ENCODE data around the gene GPR87. TPM values are rescaled to one million over a fixed set of nuclear protein-coding genes. Genes with fewer than 3 reads are reported as not detected.

Gene GPR87, protein sequence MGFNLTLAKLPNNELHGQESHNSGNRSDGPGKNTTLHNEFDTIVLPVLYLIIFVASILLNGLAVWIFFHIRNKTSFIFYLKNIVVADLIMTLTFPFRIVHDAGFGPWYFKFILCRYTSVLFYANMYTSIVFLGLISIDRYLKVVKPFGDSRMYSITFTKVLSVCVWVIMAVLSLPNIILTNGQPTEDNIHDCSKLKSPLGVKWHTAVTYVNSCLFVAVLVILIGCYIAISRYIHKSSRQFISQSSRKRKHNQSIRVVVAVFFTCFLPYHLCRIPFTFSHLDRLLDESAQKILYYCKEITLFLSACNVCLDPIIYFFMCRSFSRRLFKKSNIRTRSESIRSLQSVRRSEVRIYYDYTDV
- not detected for total RNA-seq
- total RNA-seq (2013), result not detected

DNA sequence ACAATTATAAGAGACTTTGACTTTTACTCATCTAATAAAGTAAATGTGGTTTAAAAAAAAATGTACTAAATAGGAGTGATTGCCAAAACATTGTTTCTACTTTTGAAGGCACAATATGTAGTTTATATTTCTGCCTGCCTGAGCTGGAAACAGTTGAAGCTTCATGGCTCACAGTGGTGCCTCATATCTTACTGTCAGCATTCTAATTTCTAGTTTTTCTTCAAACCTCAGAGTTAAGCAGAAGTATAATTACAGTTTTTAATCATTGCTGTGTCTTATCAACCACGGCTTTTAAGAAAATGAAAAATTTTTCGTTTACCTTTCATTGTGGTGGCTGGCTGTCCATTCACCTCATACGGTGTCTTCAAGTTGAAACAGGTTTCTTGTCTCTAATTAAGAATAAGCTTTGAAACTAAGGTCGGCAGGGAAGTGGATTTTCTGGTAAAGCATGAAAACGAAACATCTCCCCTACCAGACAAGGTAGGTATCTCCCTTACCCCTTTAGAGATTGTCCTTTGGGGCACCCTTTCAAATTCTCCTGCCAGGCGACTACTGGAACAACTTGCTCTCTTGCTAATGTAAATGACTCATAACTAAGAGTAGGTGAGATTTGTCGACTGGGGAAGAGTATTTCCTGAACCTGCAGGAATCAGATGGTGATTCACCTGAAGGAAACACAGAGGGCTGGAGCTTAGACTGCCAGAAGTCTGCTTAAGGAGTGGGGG lies at the start of gene GPR87:
GPR87 (minus strand) TSS at position 554 of the 725 bp plus-strand sequence. CDS start 16,720 bp downstream, outside the sequence.
- ATAC-seq (no peak), DNase-seq (no peak)
- 74% methylated on average over 6 of the region's 7 CpGs for WGBS (ENCODE audit: insufficient coverage)
- Histone ChIP-seq H3K4me3 (ENCODE audit: low read length) (no peak within 1 kb of the TSS), H3K36me3 (ENCODE audit: control insufficient read depth, insufficient read depth, low read length) (no peaks in the 10 kb centered on the region), H3K4me1 (ENCODE audit: control insufficient read depth, insufficient read depth, low read length) (no peaks in the 10 kb centered on the region), H3K27ac (ENCODE audit: low read length) (no peak within 1 kb of the TSS), H3K27me3 (ENCODE audit: control insufficient read depth, insufficient read depth, low read length) (no peaks in the 10 kb centered on the region), H3K9me3 (ENCODE audit: control insufficient read depth, insufficient read depth, low read length) (no peaks in the 10 kb centered on the region)
- TF ChIP-seq, protein P1, sequence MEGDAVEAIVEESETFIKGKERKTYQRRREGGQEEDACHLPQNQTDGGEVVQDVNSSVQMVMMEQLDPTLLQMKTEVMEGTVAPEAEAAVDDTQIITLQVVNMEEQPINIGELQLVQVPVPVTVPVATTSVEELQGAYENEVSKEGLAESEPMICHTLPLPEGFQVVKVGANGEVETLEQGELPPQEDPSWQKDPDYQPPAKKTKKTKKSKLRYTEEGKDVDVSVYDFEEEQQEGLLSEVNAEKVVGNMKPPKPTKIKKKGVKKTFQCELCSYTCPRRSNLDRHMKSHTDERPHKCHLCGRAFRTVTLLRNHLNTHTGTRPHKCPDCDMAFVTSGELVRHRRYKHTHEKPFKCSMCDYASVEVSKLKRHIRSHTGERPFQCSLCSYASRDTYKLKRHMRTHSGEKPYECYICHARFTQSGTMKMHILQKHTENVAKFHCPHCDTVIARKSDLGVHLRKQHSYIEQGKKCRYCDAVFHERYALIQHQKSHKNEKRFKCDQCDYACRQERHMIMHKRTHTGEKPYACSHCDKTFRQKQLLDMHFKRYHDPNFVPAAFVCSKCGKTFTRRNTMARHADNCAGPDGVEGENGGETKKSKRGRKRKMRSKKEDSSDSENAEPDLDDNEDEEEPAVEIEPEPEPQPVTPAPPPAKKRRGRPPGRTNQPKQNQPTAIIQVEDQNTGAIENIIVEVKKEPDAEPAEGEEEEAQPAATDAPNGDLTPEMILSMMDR (IDR thresholded peaks at IDR 0.05), result no peak
- Mint-ChIP-seq H3K4me3 (no peak within 1 kb of the TSS), H3K9me3 (no peaks in the 10 kb centered on the region), H3K27ac (no peak within 1 kb of the TSS), H3K27me3 (ENCODE audit: low read depth in 2 of 2) (peaks cover 0 to 3% of the 10 kb centered on the region in 2 donors), H3K4me1 (no peaks in the 10 kb centered on the region), H3K36me3 (no peaks in the 10 kb centered on the region)
- intact Hi-C loops (cut with micrococcal nuclease), result no loop called here

DNA sequence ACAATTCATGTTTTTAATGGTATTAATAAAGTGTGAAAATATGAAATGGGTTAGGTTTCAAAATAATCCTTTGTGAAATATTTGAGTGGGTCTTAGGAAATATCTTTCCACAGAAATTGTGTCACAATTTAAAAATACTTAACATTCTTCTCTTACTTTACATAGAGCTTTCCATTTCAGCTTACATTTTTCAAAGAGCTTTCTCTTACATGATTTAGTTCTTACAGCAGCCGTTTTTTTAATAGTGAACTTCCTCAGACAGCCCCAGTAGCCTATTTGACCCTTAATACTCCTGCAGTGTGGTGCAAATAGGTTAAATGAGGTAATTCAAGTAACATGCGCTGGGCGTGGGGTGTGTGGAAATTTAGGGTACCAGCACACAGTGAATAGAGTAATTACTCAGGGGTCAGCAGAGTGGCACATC lies 46.1 kb upstream of the GPR87 start:
- Mint-ChIP-seq H3K36me3 (no peaks in the 10 kb centered on the region), H3K27ac (no peak overlapping the region)
- TF ChIP-seq, protein P1 (IDR thresholded peaks at IDR 0.05), result no peak

DNA sequence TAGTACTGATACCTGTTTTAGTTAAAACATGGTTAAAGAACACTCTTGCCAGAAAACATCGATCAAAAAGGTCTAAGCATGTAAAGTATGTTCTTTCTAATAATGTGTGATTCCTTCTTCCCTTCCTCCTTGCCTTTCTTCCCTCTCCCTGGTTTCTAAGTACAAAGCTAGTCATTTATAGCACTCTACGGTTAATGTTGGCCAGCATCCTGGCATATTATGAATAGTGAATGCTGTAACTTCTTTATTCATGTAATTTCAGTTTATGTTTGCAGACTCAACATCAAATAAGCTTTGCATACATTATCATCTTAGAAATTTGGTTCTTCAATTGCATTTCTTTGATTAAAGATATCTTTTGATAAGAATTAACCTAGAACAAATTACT lies 40.8 kb upstream of the GPR87 start:
- TF ChIP-seq, protein P1 (IDR thresholded peaks at IDR 0.05), result no peak
- Histone ChIP-seq H3K36me3 (ENCODE audit: control insufficient read depth, insufficient read depth, low read length) (no peaks in the 10 kb centered on the region), H3K4me1 (ENCODE audit: control insufficient read depth, insufficient read depth, low read length) (no peaks in the 10 kb centered on the region), H3K9me3 (ENCODE audit: control insufficient read depth, insufficient read depth, low read length) (no peaks in the 10 kb centered on the region), H3K4me3 (ENCODE audit: low read length) (no peak overlapping the region), H3K27ac (ENCODE audit: low read length) (no peak overlapping the region), H3K27me3 (ENCODE audit: control insufficient read depth, insufficient read depth, low read length) (no peaks in the 10 kb centered on the region)
- Mint-ChIP-seq H3K36me3 (no peaks in the 10 kb centered on the region), H3K4me1 (no peaks in the 10 kb centered on the region), H3K27me3 (ENCODE audit: low read depth in 2 of 2) (no peaks in the 10 kb centered on the region), H3K4me3 (no peak overlapping the region), H3K9me3 (no peaks in the 10 kb centered on the region), H3K27ac (no peak overlapping the region)
- DNase-seq (no peak), ATAC-seq (no peak)
- WGBS (ENCODE audit: insufficient coverage), result no CpG with 5 or more reads among the region's 2 CpGs
- intact Hi-C loops (cut with micrococcal nuclease), result no loop called here

More for the DNA sequence above, 46.1 kb upstream of the GPR87 start:
- no peak overlapping the region for H3K4me3 Mint-ChIP-seq
- H3K36me3 ChIP-seq (ENCODE audit: control insufficient read depth, insufficient read depth, low read length), result no peaks in the 10 kb centered on the region
- intact Hi-C loops (cut with micrococcal nuclease), result no loop called here
- H3K4me3 ChIP-seq (ENCODE audit: low read length), result no peak overlapping the region
- ATAC-seq (no peak), DNase-seq (no peak)
- peaks cover 0 to 4% of the 10 kb centered on the region in 2 donors for H3K4me1 Mint-ChIP-seq
- H3K27ac ChIP-seq (ENCODE audit: low read length), result no peak overlapping the region
- 84% methylated on average over 3 of the region's 3 CpGs for WGBS (ENCODE audit: insufficient coverage)
- no peaks in the 10 kb centered on the region for H3K27me3 Mint-ChIP-seq (ENCODE audit: low read depth in 2 of 2)
- H3K27me3 ChIP-seq (ENCODE audit: control insufficient read depth, insufficient read depth, low read length), result no peaks in the 10 kb centered on the region
- H3K9me3 ChIP-seq (ENCODE audit: control insufficient read depth, insufficient read depth, low read length), result no peaks in the 10 kb centered on the region
- no peaks in the 10 kb centered on the region for H3K4me1 ChIP-seq (ENCODE audit: control insufficient read depth, insufficient read depth, low read length)
- H3K9me3 Mint-ChIP-seq, result no peaks in the 10 kb centered on the region
